ENCODE data around the gene IGF1R. TPM values are rescaled to one million over a fixed set of nuclear protein-coding genes. Genes with fewer than 3 reads are reported as not detected.
"Not testable (repeated sequence)": the region's sequence is repeated elsewhere in the genome, so short reads cannot be mapped to it uniquely, and the experiment has no call there.

Gene IGF1R
- total RNA-seq, 1 donor from 2014 or later: 31.4 TPM

- intact Hi-C loops (cut with DNase I); DNase-seq; ATAC-seq (ENCODE audit: poor library complexity): not testable (repeated sequence)
These were observed 316.8 kb downstream of the IGF1R start for GRCh38 chr15:98965134-98965491.

DNA sequence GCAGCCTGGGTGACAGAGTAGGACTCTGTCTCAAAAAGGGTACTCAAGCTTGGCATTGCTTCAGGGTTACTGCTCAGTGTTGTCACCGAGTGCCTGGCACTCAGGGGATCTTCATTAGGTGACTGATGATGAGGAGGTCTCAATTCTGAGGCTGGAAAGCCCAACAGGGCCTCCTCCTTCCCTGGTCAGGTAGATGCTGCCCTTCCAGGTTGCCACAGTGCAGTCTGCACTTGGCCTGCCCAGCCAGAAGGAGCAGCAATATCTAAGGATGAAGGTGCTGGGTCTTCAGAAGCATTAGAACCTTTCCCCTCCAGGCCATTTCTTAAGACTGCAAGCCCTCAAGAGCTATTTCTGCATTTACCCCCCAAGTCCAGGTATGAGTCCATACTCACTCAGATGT, 317.3 kb downstream of the IGF1R start:
- intact Hi-C loops (cut with DNase I): no loop called here
- no peak for DNase-seq
- ATAC-seq (ENCODE audit: poor library complexity): no peak

GRCh38 chr15:98966091-98966787, 317.9 kb downstream of the IGF1R start:
- intact Hi-C loops (cut with DNase I): no loop called here
- ATAC-seq (ENCODE audit: poor library complexity): no peak
- no peak for DNase-seq

DNA sequence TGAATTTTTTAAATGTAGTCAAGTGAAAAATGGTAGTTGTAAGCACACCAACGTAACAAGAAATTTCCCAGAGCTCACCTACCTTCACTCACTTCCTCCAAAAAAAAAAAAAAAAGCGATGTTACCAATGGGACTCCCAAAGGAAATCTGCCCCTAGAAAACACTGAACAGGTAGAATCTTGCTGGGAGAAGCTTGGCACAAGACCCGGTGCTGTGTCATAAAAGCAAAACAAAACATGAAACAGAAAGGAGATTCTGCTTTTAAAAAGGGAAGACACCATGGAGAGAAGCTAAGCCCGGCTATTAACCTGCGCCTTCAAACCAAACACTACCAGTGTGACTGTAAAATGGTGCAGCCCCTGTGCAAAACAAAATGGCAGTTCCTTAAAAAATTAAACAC, 318.8 kb downstream of the IGF1R start:
- no peak for DNase-seq
- intact Hi-C loops (cut with DNase I): no loop called here
- ATAC-seq (ENCODE audit: poor library complexity): no peak

GRCh38 chr15:98967916-98968315, 319.6 kb downstream of the IGF1R start:
- DNase-seq (no peak), ATAC-seq (ENCODE audit: poor library complexity) (no peak)
- intact Hi-C loops (cut with DNase I): no loop called here

GRCh38 chr15:98968576-98968975, 320.2 kb downstream of the IGF1R start:
- DNase-seq (no peak), ATAC-seq (ENCODE audit: poor library complexity) (no peak)
- intact Hi-C loops (cut with DNase I): no loop called here

GRCh38 chr15:98969126-98969735, 320.9 kb downstream of the IGF1R start:
- ATAC-seq (ENCODE audit: poor library complexity) (no peak), DNase-seq (no peak)
- intact Hi-C loops (cut with DNase I): no loop called here

DNA sequence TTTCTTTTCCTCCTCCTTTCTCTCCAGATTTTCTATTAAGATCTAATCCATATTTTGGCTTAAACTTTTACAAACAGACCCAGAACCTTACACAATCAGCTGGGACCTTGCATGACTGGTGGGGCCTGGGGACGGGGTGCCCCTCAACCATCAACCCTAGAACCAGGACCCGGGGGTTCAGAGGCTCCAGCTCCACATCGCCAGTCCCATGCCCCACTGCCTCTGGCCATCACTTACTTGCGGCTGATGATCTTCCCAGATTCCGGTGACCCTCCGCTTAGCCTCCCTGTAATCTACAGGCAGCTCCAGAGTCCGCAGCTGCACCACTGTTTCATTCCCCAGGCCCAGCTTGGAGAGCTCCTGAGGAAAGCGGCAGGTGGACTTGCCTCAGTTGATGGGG, 322.5 kb downstream of the IGF1R start:
- intact Hi-C loops (cut with DNase I): no loop called here
- ATAC-seq (ENCODE audit: poor library complexity) (no peak), DNase-seq (no peak)

- intact Hi-C loops (cut with DNase I): no loop called here
- no peak for ATAC-seq (ENCODE audit: poor library complexity)
- DNase-seq: no peak
These were observed 328.2 kb downstream of the IGF1R start for GRCh38 chr15:98976500-98976899.

DNA sequence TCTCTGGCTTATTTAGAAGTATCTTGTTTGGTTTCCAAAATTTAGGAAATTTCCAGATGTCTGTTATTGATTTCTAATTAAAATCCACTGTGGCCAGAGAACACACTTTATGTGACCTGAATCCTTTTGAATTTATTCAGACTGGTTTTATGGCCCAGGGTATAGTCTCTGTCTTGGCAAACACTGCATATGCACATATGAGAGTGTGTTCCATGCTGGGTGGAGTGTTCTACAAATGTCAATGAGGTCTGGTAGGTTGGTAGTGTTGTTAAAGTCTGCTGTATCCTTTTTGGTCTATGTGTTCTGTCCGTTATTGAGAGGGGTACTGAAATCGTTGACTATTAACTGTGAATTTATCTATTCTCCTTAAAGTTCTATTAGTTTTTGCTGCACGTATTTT, 329.1 kb downstream of the IGF1R start:
- DNase-seq (no peak), ATAC-seq (ENCODE audit: poor library complexity) (no peak)
- intact Hi-C loops (cut with DNase I): no loop called here

DNA sequence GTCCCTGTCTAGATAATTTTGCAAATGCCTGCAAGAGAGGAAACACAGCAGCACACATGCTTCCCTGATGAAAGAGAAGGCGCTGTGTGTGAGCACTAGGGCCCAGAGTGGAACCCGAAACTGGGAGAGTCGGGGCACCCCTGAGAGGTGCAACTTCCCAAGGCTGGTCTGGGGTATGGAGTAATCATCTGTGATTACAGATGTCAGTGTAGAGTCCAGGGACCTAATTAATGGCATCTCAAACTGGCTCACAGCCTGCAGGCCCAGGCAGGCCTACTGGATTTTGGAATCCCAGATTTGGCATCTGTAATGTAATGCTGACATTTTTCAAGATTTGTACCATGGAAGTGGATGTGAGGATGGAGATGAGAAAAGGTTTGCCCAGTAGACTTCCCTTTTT, 329.8 kb downstream of the IGF1R start:
- no peak for ATAC-seq (ENCODE audit: poor library complexity)
- intact Hi-C loops (cut with DNase I): no loop called here
- no peak for DNase-seq

DNA sequence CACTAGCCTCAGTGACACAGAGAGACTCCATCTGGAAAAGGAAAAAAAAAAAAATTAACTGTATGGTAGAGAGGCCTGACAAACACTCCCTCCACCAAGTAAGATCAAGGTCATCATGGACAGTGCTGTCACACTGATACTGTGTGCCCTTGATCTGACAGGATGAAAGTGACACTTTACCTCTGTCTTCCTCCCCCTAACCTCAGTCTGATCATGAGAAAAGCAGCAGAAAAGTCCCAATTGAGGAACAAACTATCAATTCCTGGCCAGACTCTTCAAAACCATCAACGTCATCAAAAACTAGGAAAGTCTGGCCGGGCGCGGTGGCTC, 332.5 kb downstream of the IGF1R start:
- intact Hi-C loops (cut with DNase I): no loop called here
- DNase-seq (no peak), ATAC-seq (ENCODE audit: poor library complexity) (no peak)

DNA sequence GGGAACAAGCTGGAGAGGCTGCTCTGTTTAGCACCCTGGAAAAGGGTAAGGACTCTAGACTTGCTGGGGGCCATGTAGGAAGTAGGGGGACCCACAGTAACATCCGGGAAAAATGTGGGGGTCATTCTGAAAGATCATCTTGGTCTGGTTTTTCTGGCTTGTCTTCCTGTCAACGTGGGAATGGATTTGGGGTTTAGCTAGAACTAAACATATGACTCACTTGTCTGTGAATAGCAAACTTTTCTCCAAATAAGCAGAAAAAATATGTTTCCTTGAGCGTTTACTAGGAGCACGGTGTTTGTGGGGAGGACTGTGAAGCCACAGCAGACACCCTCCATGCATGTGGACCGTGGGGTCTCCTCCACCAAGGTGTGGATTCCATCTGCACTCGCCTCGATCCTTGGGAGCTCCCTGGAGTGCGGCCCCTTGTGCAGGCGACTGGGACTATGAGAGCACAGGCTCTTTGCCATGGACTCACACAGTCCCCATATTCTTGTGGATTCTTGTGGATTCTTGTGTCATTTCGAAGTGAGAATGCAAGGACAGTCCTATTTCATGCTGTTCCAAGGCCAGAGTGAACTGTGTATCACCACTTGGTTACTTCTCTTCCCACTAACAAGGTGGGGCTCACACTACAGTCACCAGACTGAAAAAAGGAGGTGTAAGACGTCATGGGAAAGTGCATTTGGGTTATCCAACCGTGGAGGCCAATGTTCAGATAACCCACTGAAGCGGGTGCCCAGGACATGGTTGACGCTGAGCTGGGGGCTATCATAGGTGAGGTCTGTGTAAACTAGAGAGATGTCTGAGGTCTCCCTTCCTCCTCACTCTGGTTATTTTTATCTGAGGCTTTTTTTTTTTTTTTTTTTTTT, 333.7 kb downstream of the IGF1R start:
- no peak for DNase-seq
- intact Hi-C loops (cut with DNase I): no loop called here

GRCh38 chr15:98983334-98983733, 335.0 kb downstream of the IGF1R start:
- intact Hi-C loops (cut with DNase I): no loop called here
- peak; percentile 96 for ATAC-seq (ENCODE audit: poor library complexity)
- no peak for DNase-seq

More for the DNA sequence above, 333.7 kb downstream of the IGF1R start:
- ATAC-seq (ENCODE audit: poor library complexity): no peak

DNA sequence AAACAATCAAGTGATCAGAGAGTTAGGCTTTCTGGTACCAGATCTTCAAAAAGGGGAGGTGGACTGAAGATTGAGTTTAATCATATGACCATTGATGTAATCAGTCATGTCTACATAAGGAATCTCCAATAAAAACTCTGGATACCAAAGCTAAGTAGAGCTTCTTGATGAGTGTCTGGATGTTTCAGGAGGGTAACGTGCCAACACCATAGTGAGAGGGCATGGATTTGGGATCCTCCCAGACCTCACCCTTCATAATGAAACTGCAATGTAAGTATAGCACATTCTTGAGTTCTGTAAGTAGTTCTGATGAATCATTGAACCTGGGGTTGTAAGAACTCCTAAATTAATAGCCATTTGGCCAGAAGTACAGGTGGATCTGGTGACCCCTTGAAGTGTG, 337.9 kb downstream of the IGF1R start:
- no peak for DNase-seq
- intact Hi-C loops (cut with DNase I): no loop called here
- no peak for ATAC-seq (ENCODE audit: poor library complexity)

GRCh38 chr15:98994892-98995291, 346.6 kb downstream of the IGF1R start:
- no peak for ATAC-seq (ENCODE audit: poor library complexity)
- DNase-seq: no peak
- intact Hi-C loops (cut with DNase I): no loop called here

GRCh38 chr15:98996169-98996568, 347.8 kb downstream of the IGF1R start:
- ATAC-seq (ENCODE audit: poor library complexity) (no peak), DNase-seq (no peak)
- intact Hi-C loops (cut with DNase I): no loop called here

GRCh38 chr15:98996624-98997023, 348.3 kb downstream of the IGF1R start:
- ATAC-seq (ENCODE audit: poor library complexity) (no peak), DNase-seq (no peak)
- intact Hi-C loops (cut with DNase I): no loop called here

DNA sequence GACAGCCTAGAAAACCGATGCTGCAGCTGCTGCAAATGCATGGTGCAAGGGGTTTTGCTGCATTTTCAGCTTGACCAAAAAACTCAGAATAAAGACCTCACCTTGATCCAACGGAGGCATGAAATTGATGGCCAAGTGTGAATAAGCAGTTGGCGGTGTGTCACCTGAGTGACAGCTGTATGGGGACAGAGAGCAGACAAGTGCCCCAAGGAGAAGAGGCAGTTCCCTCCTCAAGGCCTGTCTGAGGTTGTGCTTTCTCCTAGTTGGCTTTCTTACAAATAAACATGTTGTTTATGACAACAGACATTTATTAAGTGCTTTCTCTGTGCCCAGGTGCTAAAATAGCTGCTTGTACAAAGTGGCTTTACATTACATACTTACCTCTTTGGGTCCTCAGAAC, 349.0 kb downstream of the IGF1R start:
- intact Hi-C loops (cut with DNase I): no loop called here
- ATAC-seq (ENCODE audit: poor library complexity) (no peak), DNase-seq (no peak)

DNA sequence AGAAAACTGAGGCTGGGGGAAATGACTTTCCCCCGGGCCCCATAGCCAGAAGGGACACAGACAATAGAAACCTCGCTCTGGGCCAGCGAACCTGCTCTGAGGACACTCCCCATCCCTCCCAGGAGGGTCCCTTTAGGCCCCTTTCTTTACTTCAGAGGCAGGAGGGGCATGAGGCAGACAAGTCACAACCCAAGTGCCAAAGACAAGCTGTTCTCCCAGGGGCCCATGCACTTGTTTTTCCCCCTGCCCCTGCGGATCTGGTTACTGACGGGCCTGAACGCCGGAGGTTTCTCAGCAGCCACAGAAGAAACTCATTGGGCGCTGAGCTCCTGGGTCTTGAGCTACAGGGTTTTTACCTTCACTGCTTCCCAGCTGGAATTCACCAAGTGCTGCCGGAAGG, 349.4 kb downstream of the IGF1R start:
- ATAC-seq (ENCODE audit: poor library complexity) (no peak), DNase-seq (no peak)
- intact Hi-C loops (cut with DNase I): no loop called here
